ENCODE measurements around the gene LTB. TPM values are rescaled to one million over a fixed set of nuclear protein-coding genes. Genes with fewer than 3 reads are reported as not detected.
"Not testable (repeated sequence)": the region's sequence is repeated elsewhere in the genome, so short reads cannot be mapped to it uniquely, and the experiment has no call there.

LTB gene
- total RNA-seq, 4 donors from 2014 or later = not detected

- DNase-seq = no peak
- intact Hi-C loops (cut with DNase I) = no loop called here
- no peaks in the 10 kb centered on the region for H3K27me3 ChIP-seq
- H3K9me3 ChIP-seq = no peaks in the 10 kb centered on the region
- H3K4me3 ChIP-seq (replicated peaks in 1 of 3) = no peak overlapping the region
- H3K4me1 ChIP-seq = peaks cover 0 to 7% of the 10 kb centered on the region in 2 donors
- no peaks in the 10 kb centered on the region for H3K36me3 ChIP-seq
- no peak overlapping the region for H3K27ac ChIP-seq
- 63 to 65% methylated on average over 8 of the region's 8 CpGs for WGBS, 2 donors
- TF ChIP-seq, protein P1, sequence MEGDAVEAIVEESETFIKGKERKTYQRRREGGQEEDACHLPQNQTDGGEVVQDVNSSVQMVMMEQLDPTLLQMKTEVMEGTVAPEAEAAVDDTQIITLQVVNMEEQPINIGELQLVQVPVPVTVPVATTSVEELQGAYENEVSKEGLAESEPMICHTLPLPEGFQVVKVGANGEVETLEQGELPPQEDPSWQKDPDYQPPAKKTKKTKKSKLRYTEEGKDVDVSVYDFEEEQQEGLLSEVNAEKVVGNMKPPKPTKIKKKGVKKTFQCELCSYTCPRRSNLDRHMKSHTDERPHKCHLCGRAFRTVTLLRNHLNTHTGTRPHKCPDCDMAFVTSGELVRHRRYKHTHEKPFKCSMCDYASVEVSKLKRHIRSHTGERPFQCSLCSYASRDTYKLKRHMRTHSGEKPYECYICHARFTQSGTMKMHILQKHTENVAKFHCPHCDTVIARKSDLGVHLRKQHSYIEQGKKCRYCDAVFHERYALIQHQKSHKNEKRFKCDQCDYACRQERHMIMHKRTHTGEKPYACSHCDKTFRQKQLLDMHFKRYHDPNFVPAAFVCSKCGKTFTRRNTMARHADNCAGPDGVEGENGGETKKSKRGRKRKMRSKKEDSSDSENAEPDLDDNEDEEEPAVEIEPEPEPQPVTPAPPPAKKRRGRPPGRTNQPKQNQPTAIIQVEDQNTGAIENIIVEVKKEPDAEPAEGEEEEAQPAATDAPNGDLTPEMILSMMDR (IDR thresholded peaks at IDR 0.05) = no peak
- no peak for TF ChIP-seq POLR2A (IDR thresholded peaks at IDR 0.05)
Measured at GRCh38 chr6:31609519-31610406, 27.5 kb upstream of the LTB start.

DNA sequence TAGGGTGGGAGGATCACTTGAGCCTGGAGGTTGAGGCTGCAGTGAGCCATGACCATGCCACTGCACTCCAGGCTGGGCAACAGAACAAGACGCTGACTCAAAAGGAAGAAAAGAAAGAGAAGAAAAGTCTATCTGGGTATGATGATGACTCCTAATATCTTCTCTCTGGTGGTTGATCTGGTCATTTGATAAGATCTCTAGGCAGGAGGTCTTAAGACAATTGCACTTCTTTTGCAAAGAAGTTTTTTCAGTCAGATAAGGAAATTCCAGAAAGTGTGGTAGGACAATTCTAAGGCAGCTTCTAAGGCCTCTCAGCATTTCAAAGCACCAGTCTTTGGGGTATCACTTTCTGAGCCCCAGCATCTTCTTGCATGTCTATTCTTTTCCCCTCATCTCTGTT lies 25.1 kb upstream of the LTB start:
- no peak overlapping the region for H3K27ac ChIP-seq

GRCh38 chr6:31597006-31597405 lies 14.8 kb upstream of the LTB start:
- Histone ChIP-seq H3K27me3 (no peaks in the 10 kb centered on the region), H3K4me3 (replicated peaks in 1 of 3) (no peak overlapping the region), H3K36me3 (no peaks in the 10 kb centered on the region), H3K4me1 (no peaks in the 10 kb centered on the region), H3K27ac (no peak overlapping the region), H3K9me3 (no peaks in the 10 kb centered on the region)
- 42 to 44% methylated on average over 2 of the region's 2 CpGs for WGBS, 2 donors
- DNase-seq = no peak
- TF ChIP-seq POLR2A (IDR thresholded peaks at IDR 0.05) = no peak
- TF ChIP-seq, protein P1 (IDR thresholded peaks at IDR 0.05) = peak in 2 of 6 experiments; percentile 25 to 26
- intact Hi-C loops (cut with DNase I) = loop anchor here (5.0 kb wide), 1 partner anchor 50 kb away; the partner anchor contains the start of genes ATP6V1G2 and NFKBIL1

More for the DNA sequence above, 25.1 kb upstream of the LTB start:
- WGBS, 2 donors = 73 to 93% methylated on average over 1 of the region's 1 CpG
- no peak for DNase-seq
- Histone ChIP-seq H3K36me3 (no peaks in the 10 kb centered on the region), H3K4me1 (peaks cover 0 to 7% of the 10 kb centered on the region in 2 donors), H3K4me3 (replicated peaks in 1 of 3) (no peak overlapping the region), H3K27me3 (no peaks in the 10 kb centered on the region), H3K9me3 (no peaks in the 10 kb centered on the region)
- intact Hi-C loops (cut with DNase I) = no loop called here
- TF ChIP-seq, protein P1 (IDR thresholded peaks at IDR 0.05) = no peak
- no peak for TF ChIP-seq POLR2A (IDR thresholded peaks at IDR 0.05)

GRCh38 chr6:31592396-31592771 lies 10.2 kb upstream of the LTB start:
- intact Hi-C loops (cut with DNase I) = no loop called here
- H3K4me3 ChIP-seq (replicated peaks in 1 of 3) = no peak overlapping the region
- H3K27me3 ChIP-seq = no peaks in the 10 kb centered on the region
- no peaks in the 10 kb centered on the region for H3K36me3 ChIP-seq
- H3K27ac ChIP-seq = no peak overlapping the region
- H3K9me3 ChIP-seq = no peaks in the 10 kb centered on the region
- TF ChIP-seq POLR2A (IDR thresholded peaks at IDR 0.05) = no peak
- TF ChIP-seq, protein P1 (IDR thresholded peaks at IDR 0.05) = no peak
- no peak for DNase-seq
- no peaks in the 10 kb centered on the region for H3K4me1 ChIP-seq
- 83 to 91% methylated on average over 7 of the region's 7 CpGs for WGBS, 2 donors

GRCh38 chr6:31590691-31591090 lies 8.5 kb upstream of the LTB start:
- H3K4me3 ChIP-seq (replicated peaks in 1 of 3); H3K4me1 ChIP-seq; H3K36me3 ChIP-seq; H3K9me3 ChIP-seq; intact Hi-C loops (cut with DNase I); H3K27ac ChIP-seq; H3K27me3 ChIP-seq; DNase-seq: not testable (repeated sequence)
- WGBS, 2 donors = 71 to 90% methylated on average over 5 of the region's 5 CpGs

Data from thyroid gland (tissue), 4 donors.